ENCODE results near the gene SMAGP. TPM values are rescaled to one million over a fixed set of nuclear protein-coding genes. Genes with fewer than 3 reads are reported as not detected.
A peak's percentile ranks its signal among the peaks of the same experiment; 100 is the strongest.

Gene SMAGP
- total and polyA plus RNA-seq, 2 of the 13 experiments (the other 11 are each of a cell fraction or from before 2014, with no cell fraction given): 9.2 TPM

GRCh38 chr12:51269174-51270066 is 795 bp downstream of the SMAGP start:
- no TSS peak for BruUV-seq (replicated peaks)
- H3K27ac ChIP-seq (ENCODE audit: extremely low read length, insufficient read depth, low read length): peak overlapping the region; percentile 36
- ChIA-PET CTCF (ENCODE audit: low intra/inter-chr PET ratio, low total read pairs) (interaction anchor here (2.7 kb wide), 1 partner anchor 72 kb away, joined by 22 read pairs; no protein-coding TSS in a partner anchor), POLR2A (interaction anchor here (0.6 to 2.4 kb wide), 4 partner anchors 31 to 97 kb away, joined by 3 to 20 read pairs (median 10); partner anchors contain the start of genes DAZAP2 and POU6F1)
- intact Hi-C loops (cut with micrococcal nuclease; ENCODE audit: unreplicated experiment) (loop anchor here (1.0 kb wide), 1 partner anchor 72 kb away; no protein-coding TSS in a partner anchor), in situ Hi-C loops (cut with HindIII; ENCODE audit: extremely low pct_ligation_motif_present, low pct_unique_long_range_greater_than_20kb) (loop anchor here (5.0 kb wide), 1 partner anchor 73 kb away; no protein-coding TSS in a partner anchor)
- DNase-seq (ENCODE audit: low spot score) (peak; percentile 54), FAIRE-seq (no peak), ATAC-seq (peak; percentile 91)
- H3K4me2 ChIP-seq (ENCODE audit: low read depth, low read length): peak overlapping the region; percentile 93
- peak overlapping the region; percentile 71 for H2AFZ ChIP-seq (ENCODE audit: low read length)
- 35% methylated on average over 4 of the region's 59 CpGs for WGBS (ENCODE audit: low lambda C conversion rate)
- H3K9ac ChIP-seq (ENCODE audit: insufficient read depth, low read depth, low read length): peak overlapping the region; percentile 55
- H3K27me3 ChIP-seq (ENCODE audit: control insufficient read depth in 1 of 2, insufficient read depth in 2 of 2, low read length in 2 of 2): no peaks in the 10 kb centered on the region
- peaks cover 27% of the 10 kb centered on the region for H3K4me1 ChIP-seq (ENCODE audit: insufficient read depth, low read length)
- H3K9me3 ChIP-seq (ENCODE audit: low read length): no peaks in the 10 kb centered on the region
- no peaks in the 10 kb centered on the region for H3K79me2 ChIP-seq (ENCODE audit: insufficient read depth, low read length)
- H3K4me3 ChIP-seq (replicated peaks in 1 of 3; ENCODE audit: insufficient read depth in 1 of 3, low read depth in 2 of 3, low read length in 3 of 3): peak overlapping the region; percentile 67 to 78 (median 69)
- no peaks in the 10 kb centered on the region; a peak in 1 of 5 replicates for H3K36me3 ChIP-seq (replicated peaks in 1 of 2; ENCODE audit: control insufficient read depth in 1 of 2, insufficient read depth in 2 of 2, low read length in 2 of 2)
- no peaks in the 10 kb centered on the region for H4K20me1 ChIP-seq (ENCODE audit: insufficient read depth, low read length)
- TF ChIP-seq ZSCAN31 (CRISPR knock-in tag; IDR thresholded peaks at IDR 0.05; ENCODE audit: low read depth): peak; percentile 66; the same call in 1 of the 2 replicates
- TF ChIP-seq, protein P1, sequence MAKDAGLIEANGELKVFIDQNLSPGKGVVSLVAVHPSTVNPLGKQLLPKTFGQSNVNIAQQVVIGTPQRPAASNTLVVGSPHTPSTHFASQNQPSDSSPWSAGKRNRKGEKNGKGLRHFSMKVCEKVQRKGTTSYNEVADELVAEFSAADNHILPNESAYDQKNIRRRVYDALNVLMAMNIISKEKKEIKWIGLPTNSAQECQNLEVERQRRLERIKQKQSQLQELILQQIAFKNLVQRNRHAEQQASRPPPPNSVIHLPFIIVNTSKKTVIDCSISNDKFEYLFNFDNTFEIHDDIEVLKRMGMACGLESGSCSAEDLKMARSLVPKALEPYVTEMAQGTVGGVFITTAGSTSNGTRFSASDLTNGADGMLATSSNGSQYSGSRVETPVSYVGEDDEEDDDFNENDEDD (CRISPR knock-in tag; IDR thresholded peaks at IDR 0.05; ENCODE audit: borderline replicate concordance): peak; percentile 42; the same call in 1 of the 2 replicates
- TF ChIP-seq ZNF235 (CRISPR knock-in tag; IDR thresholded peaks at IDR 0.05; ENCODE audit: borderline replicate concordance): no peak
- no peak; the same call in 1 of the 2 replicates for TF ChIP-seq GATAD2A (CRISPR knock-in tag; IDR thresholded peaks at IDR 0.05)
- TF ChIP-seq, protein P2, sequence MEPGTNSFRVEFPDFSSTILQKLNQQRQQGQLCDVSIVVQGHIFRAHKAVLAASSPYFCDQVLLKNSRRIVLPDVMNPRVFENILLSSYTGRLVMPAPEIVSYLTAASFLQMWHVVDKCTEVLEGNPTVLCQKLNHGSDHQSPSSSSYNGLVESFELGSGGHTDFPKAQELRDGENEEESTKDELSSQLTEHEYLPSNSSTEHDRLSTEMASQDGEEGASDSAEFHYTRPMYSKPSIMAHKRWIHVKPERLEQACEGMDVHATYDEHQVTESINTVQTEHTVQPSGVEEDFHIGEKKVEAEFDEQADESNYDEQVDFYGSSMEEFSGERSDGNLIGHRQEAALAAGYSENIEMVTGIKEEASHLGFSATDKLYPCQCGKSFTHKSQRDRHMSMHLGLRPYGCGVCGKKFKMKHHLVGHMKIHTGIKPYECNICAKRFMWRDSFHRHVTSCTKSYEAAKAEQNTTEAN (CRISPR knock-in tag; conservative IDR thresholded peaks at IDR 0.05): no peak
- TF ChIP-seq ARID2 (CRISPR knock-in tag; IDR thresholded peaks at IDR 0.05; ENCODE audit: borderline replicate concordance): no peak
- TF ChIP-seq, protein P3, sequence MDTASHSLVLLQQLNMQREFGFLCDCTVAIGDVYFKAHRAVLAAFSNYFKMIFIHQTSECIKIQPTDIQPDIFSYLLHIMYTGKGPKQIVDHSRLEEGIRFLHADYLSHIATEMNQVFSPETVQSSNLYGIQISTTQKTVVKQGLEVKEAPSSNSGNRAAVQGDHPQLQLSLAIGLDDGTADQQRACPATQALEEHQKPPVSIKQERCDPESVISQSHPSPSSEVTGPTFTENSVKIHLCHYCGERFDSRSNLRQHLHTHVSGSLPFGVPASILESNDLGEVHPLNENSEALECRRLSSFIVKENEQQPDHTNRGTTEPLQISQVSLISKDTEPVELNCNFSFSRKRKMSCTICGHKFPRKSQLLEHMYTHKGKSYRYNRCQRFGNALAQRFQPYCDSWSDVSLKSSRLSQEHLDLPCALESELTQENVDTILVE (CRISPR knock-in tag; IDR thresholded peaks at IDR 0.05): peak; percentile 31; the same call in 1 of the 2 replicates
- TF ChIP-seq KAT8 (CRISPR knock-in tag; IDR thresholded peaks at IDR 0.05): 0 out of 2 replicates have a peak, but pooled peaks have one; percentile 22
- 0 out of 2 replicates have a peak, but pooled peaks have one; percentile 14 for TF ChIP-seq ETV5 (CRISPR knock-in tag; IDR thresholded peaks at IDR 0.05; ENCODE audit: borderline replicate concordance)
- no peak for TF ChIP-seq CSRNP1 (CRISPR knock-in tag; IDR thresholded peaks at IDR 0.05)
- TF ChIP-seq RBFOX2 (IDR thresholded peaks at IDR 0.05; ENCODE audit: low read depth, low read length): peak; percentile 48
- peak; percentile 67; the same call in 1 of the 2 replicates for TF ChIP-seq ZNF790 (CRISPR knock-in tag; IDR thresholded peaks at IDR 0.05; ENCODE audit: borderline replicate concordance)
- TF ChIP-seq BCL6 (CRISPR knock-in tag; IDR thresholded peaks at IDR 0.05): 0 out of 2 replicates have a peak, but pooled peaks have one; percentile 26
- peak; percentile 6; the same call in 1 of the 2 replicates for TF ChIP-seq ZSCAN21 (CRISPR knock-in tag; IDR thresholded peaks at IDR 0.05; ENCODE audit: borderline replicate concordance)
- TF ChIP-seq MIXL1 (CRISPR knock-in tag; IDR thresholded peaks at IDR 0.05): peak; percentile 34; the same call in 1 of the 2 replicates
- TF ChIP-seq RAD21 (CRISPR knock-in tag; IDR thresholded peaks at IDR 0.05): peak; percentile 88

All from HepG2 (cell line).